ENCODE results near the gene GAS2. TPM values are rescaled to one million over a fixed set of nuclear protein-coding genes. Genes with fewer than 3 reads are reported as not detected.

Gene GAS2
- polyA plus RNA-seq, 2 of the 4 experiments (the other 2 are of a cell fraction): 0.84 to 1.0 TPM

DNA sequence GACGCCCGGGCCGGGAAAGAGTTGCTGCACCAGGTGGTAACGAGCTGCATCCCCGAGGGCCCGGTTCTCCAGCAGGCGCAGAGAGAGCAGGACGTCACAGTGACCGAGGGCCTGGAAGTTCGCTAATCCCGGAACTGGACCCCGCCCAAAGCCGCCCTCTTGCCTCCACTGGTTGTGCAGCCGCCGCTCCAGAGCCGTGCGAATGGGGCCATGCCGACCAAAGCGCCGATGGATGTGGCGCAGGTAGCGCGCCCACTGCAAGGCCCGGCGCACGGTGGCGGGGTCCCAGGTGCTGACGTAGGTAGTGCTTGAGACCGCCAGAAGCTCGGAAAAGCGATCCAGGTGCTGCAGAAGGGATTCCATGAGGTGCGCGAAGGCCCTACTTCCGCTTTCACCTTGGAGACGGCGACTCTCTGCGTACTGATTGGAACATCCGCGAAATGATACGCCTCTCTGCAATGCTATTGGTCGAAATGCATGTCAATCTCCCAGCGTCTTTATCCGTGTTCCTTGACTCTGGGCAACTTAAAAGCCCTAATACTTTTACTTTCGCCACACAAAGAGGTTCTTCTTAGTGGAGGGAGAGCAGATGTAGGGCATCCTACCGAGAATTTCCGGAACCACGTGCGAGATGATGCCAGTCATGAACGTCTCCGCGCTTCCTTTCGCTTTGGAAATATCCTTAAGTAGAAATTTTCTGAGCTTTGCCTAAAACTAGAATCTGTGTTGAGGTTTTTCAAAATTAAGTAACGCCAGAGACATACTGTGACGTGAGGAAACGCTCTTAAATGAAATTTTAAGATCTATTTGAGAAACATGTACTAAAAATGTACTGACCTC lies 40.7 kb upstream of the GAS2 start, which contains the start of gene FANCF (continued):
- TF ChIP-seq NR3C1 (IDR thresholded peaks at IDR 0.05): no peak
- TF ChIP-seq TP53 (CRISPR knock-in tag; IDR thresholded peaks at IDR 0.05): no peak
- TF ChIP-seq PHF8 (IDR thresholded peaks at IDR 0.05; ENCODE audit: borderline replicate concordance, low read depth): peak; percentile 55
- TF ChIP-seq JUN (IDR thresholded peaks at IDR 0.05): peak in 1 of 2 experiments; percentile 59; a peak in 2 of 5 replicates
- TF ChIP-seq JUNB (IDR thresholded peaks at IDR 0.05): no peak
- no peak for TF ChIP-seq KDM1A (IDR thresholded peaks at IDR 0.05; ENCODE audit: low read depth)
- TF ChIP-seq, protein P1, sequence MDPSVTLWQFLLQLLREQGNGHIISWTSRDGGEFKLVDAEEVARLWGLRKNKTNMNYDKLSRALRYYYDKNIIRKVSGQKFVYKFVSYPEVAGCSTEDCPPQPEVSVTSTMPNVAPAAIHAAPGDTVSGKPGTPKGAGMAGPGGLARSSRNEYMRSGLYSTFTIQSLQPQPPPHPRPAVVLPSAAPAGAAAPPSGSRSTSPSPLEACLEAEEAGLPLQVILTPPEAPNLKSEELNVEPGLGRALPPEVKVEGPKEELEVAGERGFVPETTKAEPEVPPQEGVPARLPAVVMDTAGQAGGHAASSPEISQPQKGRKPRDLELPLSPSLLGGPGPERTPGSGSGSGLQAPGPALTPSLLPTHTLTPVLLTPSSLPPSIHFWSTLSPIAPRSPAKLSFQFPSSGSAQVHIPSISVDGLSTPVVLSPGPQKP (IDR thresholded peaks at IDR 0.05; ENCODE audit: low read depth, low read length): no peak
- no peak for TF ChIP-seq TFCP2L1 (CRISPR knock-in tag; IDR thresholded peaks at IDR 0.05)

DNA sequence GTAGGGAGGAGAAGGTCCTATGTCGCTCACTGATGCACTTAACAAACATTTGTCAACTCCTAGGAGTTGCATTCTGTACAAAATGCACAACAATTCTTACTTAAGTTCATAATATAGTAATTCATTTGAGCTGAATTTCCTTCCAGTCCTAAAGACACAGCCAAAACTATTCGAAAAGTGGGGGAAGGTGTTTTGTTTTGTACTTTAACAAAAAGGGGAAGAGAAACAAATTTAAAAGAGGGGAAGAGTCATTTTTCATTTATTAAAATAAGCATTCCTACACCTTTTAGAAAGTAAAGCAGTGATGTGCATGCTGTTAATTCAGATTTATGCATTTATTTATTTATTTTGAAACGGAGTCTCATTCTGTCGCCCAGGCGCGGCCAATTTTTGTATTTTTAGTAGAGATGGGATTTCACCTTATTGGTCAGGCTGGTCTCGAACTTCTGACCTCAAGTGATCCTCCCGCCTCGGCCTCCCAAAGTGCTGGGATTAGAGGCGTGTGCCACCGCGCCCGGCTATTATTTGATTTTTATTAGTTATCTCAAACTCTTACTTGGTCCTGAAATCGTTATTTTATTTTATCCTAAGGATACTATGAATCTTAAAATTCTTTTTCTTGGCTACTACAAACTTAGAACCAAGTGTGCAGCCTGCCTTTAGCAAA lies 39.7 kb upstream of the GAS2 start:
- ATAC-seq (no peak), FAIRE-seq (no peak), DNase-seq (ENCODE audit: low read depth in 1 of 2, low spot score in 1 of 2) (no peak)
- no peak overlapping the region; the same call in 2 of the 3 replicates for H3K4me3 ChIP-seq
- WGBS (ENCODE audit: missing lambda C conversion rate): 91% methylated on average over 14 of the region's 14 CpGs
- no peaks in the 10 kb centered on the region for H3K9me3 ChIP-seq
- ChIA-PET CTCF (interaction anchor here (0.7 to 2.2 kb wide), 3 partner anchors 8 to 36 kb away, joined by 3 to 7 read pairs (median 3); no protein-coding TSS in a partner anchor), POLR2A (no interaction called here)
- TF ChIP-seq HOXB5 (CRISPR knock-in tag; IDR thresholded peaks at IDR 0.05) (no peak), POLR2A (IDR thresholded peaks at IDR 0.05; ENCODE audit: low read length) (no peak), POLR2AphosphoS2 (conservative IDR thresholded peaks at IDR 0.05; ENCODE audit: low read length) (no peak), RNF2 (IDR thresholded peaks at IDR 0.05; ENCODE audit: borderline replicate concordance, low read depth) (no peak), TFCP2L1 (CRISPR knock-in tag; IDR thresholded peaks at IDR 0.05) (no peak), EHMT2 (IDR thresholded peaks at IDR 0.05; ENCODE audit: low read depth) (no peak)
- TF ChIP-seq, protein P2, sequence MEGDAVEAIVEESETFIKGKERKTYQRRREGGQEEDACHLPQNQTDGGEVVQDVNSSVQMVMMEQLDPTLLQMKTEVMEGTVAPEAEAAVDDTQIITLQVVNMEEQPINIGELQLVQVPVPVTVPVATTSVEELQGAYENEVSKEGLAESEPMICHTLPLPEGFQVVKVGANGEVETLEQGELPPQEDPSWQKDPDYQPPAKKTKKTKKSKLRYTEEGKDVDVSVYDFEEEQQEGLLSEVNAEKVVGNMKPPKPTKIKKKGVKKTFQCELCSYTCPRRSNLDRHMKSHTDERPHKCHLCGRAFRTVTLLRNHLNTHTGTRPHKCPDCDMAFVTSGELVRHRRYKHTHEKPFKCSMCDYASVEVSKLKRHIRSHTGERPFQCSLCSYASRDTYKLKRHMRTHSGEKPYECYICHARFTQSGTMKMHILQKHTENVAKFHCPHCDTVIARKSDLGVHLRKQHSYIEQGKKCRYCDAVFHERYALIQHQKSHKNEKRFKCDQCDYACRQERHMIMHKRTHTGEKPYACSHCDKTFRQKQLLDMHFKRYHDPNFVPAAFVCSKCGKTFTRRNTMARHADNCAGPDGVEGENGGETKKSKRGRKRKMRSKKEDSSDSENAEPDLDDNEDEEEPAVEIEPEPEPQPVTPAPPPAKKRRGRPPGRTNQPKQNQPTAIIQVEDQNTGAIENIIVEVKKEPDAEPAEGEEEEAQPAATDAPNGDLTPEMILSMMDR (IDR thresholded peaks at IDR 0.05): no peak
- TF ChIP-seq, protein P3, sequence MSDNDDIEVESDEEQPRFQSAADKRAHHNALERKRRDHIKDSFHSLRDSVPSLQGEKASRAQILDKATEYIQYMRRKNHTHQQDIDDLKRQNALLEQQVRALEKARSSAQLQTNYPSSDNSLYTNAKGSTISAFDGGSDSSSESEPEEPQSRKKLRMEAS (IDR thresholded peaks at IDR 0.05): no peak
- peak overlapping the region; percentile 79 for H3K4me2 ChIP-seq
- H3K4me1 ChIP-seq: peaks cover 7% of the 10 kb centered on the region; the same call in 1 of the 3 replicates
- H3K27ac ChIP-seq: no peak overlapping the region

DNA sequence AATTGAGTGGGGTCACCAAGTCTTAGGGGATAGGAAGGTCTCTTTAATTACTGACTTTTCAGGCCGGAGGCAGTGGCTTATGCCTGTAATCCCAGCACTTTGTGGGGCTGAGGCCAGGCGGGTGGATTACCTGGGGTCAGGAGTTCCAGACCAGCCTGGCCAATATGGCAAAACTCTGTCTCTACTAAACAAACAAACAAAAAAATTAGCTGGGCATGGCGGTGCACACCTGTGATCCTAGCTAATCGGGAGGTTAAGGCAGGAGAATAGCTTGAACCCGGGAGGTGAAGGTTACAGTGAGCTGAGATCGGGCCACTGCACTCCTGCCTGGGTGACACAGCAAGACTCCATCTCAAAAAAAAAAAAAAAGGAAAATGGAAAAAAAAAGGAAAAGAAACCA lies 39.0 kb upstream of the GAS2 start:
- H3K4me2 ChIP-seq: no peak overlapping the region
- WGBS (ENCODE audit: missing lambda C conversion rate): 93% methylated on average over 6 of the region's 6 CpGs
- no peak overlapping the region for H3K4me3 ChIP-seq
- ATAC-seq (no peak), DNase-seq (ENCODE audit: low read depth in 1 of 2, low spot score in 1 of 2) (no peak), FAIRE-seq (no peak)
- TF ChIP-seq CHD2 (IDR thresholded peaks at IDR 0.05; ENCODE audit: low read length, partially characterized antibody): no peak
- no peak for TF ChIP-seq EHMT2 (IDR thresholded peaks at IDR 0.05; ENCODE audit: low read depth)
- TF ChIP-seq HEYL (CRISPR knock-in tag; IDR thresholded peaks at IDR 0.05): no peak
- TF ChIP-seq SREBF2 (IDR thresholded peaks at IDR 0.05): no peak
- TF ChIP-seq, protein P4, sequence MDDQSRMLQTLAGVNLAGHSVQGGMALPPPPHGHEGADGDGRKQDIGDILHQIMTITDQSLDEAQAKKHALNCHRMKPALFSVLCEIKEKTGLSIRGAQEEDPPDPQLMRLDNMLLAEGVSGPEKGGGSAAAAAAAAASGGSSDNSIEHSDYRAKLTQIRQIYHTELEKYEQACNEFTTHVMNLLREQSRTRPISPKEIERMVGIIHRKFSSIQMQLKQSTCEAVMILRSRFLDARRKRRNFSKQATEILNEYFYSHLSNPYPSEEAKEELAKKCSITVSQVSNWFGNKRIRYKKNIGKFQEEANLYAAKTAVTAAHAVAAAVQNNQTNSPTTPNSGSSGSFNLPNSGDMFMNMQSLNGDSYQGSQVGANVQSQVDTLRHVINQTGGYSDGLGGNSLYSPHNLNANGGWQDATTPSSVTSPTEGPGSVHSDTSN (IDR thresholded peaks at IDR 0.05): no peak
- TF ChIP-seq FOSB (CRISPR knock-in tag; IDR thresholded peaks at IDR 0.05): no peak
- no peak for TF ChIP-seq HDAC2 (IDR thresholded peaks at IDR 0.05)
- TF ChIP-seq, protein P3 (IDR thresholded peaks at IDR 0.05): no peak
- H3K27ac ChIP-seq: no peak overlapping the region
- peaks cover 7% of the 10 kb centered on the region; the same call in 1 of the 3 replicates for H3K4me1 ChIP-seq
- CTCF ChIA-PET: interaction anchor here (1.2 kb wide), 1 partner anchor 43 kb away, joined by 3 read pairs; no protein-coding TSS in a partner anchor
- no peaks in the 10 kb centered on the region for H3K9me3 ChIP-seq
- POLR2A ChIA-PET: no interaction called here

Data from A549 (cell line).